Activated CD8-positive, alpha-beta memory T cell treated with anti-CD3 and anti-CD28 coated beads, Interleukin-2, amount 50 U/mL, for 48 hours (primary cell): ENCODE results near the gene NIN.
A peak's percentile ranks its signal among the peaks of the same experiment; 100 is the strongest.

Experiments
- DNase-seq: peaks from one replicate; pipeline ENCODE4 v3.0.0-alpha.2; 2020

The NIN gene

DNA sequence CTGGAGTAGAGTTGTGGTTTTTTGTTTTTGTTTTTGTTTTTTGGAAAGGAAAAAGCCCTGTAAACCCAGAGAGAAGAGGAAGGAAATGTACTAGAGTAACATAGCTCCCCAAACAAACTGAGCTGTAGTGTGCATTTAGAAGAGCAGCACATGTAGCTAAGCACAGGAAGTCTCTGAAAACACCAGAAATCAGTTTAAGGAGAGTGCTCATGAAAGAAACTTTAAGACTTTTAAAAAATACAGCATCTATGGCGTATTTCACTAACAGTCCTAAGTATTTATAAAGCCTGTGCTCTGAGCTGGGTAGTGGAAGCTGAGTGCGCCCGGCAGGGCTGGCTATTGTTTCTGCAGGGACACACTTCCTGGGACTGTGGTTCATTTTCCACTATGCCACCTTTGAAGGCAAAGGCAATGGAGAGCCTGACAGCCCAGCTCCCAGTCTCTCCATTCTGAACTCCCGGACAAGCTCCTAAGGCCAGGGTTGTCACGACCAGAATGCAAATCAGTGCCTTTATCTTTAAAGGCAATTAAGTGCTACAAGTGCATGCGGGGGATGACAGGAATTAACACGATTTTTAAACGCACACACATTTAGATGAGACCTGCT, 45.4 kb downstream of the NIN start:
- no peak for DNase-seq

DNA sequence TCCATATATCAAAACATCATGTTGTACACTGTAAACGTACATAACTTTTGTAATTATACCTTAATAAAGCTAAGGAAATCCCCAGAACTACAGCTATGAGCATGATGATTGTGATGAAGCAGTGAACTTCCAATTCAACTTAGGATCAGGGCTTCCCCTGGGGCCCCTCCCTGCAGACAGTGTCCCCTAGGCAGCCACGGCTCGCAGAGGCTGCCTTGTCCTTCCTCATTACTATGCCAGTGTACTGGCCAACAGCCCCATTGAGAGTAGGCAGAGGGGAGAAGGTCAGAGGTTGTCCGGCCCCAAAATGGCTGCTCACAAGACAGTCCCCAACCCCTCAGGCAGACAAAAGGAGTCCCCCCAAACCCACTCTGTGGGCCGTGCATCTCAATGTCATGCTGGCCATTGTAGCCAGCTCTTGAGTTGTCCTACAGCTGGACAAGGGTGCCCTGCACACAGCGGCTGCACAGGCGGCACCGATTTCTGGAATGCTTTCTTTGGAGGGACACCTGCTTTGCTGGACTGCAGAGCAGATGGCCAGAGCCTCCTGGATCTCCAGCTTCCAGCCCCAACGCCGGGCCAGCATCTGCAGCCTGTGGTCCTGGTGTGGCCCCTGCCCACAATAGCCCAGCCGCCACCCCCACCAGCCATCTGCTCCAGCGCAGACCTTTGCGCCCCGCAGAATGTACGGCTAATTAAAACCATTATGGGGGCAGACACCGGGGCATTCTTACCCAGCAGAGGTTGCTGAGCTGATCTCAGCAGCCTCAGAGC, 46.1 kb downstream of the NIN start:
- no peak for DNase-seq

DNA sequence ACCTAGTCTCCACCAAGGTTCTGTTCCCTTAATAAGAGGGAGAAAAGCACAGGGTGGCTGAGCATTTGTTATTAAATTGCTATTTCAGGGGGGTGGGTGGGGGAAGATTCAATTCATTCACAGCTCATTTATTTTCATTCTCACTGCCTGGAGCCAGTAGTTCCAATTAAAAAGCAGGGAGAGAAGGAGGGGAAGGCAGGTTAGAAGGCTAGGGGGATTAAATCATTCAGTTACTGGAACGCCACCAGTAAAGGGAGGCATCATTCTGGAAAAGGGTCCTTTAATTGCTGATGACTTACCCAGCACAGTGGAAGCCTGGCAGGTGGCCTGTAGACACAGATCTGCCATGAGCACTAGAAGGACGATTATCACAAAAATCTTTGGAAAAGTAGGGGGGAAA, 47.4 kb downstream of the NIN start:
- DNase-seq, result no peak

DNA sequence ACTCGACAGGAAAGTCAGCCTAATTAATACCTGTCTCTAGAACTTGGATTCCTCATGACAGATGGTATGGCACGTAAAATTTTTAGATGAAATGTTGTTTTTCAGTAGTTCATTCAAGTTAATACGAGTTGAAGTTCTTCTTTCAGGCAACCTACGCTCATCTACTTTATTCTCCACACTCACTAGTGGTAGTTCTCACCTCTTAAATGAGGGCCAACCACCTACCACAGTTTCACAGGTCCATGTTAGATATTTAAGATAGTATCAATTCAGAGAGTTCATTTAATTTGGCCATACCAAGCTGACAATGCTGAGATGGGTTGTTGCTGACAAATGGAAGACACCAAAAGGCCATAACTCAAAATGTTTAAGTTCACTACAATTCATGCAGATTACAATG, 50.6 kb downstream of the NIN start:
- DNase-seq, result no peak

DNA sequence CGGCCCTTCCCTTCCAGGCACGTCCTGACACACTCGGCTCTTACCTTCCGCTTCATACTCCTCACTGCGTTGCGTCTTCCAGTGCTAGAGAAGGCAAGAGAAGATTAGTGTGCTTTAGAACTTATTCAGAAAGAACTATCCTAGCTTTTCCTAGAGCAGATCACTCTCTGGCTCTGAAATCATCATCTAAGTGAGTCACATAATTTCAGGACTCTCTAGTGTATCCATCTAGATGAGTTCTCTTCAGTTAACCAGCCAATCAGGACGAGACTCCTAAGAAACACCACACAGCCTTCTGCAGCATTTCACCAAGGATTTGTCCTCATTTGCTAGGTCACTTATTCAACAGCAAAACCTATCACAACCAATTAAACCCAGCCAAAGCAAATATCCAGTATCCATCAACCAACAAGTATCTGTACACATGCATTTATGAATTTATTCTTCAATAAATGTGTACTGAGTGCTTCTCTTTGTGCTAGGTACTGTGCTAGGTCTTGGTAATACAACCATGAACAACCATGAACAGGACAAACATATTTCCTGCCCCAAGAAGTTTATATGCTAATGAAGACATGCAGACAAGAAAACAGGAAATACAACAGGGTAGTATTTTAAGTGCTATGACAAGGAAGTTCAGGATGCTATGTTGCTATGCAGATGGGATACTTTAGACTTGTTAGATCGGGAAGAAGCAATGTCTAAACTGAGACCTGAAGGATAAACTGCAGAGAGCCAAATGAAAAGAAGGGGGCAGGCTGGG, 52.1 kb downstream of the NIN start:
- DNase-seq, result no peak

DNA sequence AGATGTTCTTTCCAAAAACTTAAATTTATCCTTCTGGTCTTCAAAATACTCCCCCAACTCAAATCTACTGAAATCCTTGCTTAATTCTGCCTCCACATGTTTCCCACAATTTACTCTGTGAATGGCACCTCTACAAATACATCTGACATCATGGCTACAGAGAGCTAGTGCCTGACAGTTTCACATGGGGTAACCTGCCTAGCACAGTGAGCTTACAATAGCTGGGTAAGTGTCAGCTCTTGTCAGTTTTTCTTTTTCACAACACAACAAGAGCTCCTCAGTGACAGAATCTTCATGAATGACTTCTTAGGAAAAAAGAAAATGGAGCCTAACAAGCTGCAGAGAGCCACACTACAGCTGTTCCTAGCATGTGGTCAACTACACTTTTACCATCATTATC, 54.4 kb downstream of the NIN start:
- DNase-seq, result no peak

DNA sequence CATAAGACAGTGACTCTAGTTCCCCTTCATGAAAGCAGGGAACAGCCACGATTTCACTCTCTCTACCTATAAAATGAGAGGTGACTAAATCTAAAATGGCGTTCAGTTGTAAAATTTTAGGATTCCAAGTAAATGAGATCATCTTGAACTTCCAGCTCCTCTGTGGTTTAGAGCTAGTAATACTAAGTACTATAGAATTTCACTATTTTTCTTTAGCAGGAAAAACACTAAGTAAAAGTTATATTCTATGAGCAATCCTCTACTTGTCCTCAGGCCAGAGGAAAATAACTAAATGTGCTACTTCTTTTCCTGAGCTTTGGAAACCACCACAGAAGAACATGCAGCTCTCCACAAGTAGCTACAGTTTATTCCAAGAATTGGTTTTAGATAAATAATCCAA, 55.6 kb downstream of the NIN start:
- DNase-seq, result no peak

DNA sequence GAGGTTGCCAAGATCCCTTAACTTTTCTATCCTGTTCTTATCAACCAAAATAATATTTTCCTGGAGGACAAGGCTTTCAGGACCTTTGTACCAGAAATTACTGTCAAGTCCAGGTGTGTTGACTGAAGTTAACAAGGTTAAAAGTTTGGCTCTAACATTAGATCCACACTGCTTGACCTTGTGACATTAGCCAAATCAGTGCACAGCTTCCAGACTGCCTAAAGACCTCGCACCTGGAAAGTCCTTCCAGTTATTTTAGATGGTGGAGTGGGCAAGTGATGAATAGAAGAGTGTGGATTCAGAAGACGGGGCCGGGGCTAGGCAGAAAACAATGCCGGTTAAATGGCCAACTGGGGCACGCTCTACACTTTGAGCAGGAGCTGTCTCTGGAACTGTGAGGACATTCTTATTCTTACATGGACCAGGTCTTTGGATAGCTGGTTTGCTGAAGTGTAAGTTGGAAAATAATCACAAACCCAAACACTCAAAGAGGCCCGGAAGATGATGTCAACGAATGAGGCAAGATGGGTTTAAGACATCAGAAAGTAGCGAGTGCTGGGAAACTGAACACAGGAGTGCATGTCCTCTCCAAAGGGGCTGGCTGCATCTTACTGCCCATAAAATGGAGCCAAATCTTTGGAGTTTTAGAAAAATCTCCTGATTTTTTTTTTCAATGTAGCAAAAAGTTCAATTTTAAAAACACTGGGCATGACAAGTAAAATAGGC, 56.3 kb downstream of the NIN start:
- no peak for DNase-seq

DNA sequence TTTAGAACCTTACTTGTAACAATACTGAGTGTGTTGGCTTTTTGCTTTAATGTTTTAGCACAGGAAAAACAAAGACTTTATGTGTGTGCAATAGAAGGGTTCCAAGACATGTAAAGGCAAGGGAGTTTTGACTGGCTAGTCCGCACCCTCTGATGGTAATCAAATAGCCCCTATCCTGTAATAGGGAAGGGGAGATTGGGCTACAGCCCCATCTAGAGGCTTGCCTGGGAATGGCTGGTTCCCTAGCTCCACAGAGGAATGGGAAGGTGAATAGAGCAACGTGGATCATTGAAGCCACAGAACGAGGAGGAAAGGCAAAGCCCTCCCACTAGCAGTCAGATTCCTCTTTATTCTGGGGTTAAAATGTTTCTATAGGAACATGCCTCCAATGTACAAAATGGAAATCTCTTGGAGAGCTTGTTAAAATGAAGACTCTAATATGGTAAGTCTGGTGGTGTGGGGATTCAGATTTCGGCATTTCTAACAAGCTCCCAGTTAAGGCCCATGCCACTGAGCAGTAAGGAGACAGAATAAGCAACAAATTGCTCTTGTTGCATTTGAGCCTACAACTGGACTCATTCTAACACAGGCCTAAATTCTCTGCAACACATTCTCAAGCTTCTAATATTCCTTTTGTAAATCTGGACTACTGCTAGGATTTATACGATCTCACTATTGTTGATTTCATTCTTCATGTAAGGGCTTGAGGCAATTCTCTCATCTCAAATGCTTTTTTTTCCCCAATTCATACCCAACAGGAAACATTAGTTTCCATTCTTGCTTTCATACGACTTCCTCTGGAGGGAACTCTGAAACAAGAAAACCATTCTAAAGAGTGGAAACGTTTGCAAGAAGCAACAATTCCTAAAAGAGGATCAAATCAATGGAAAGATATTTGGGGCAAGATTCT, 57.1 kb downstream of the NIN start:
- DNase-seq, result peak; percentile 66

DNA sequence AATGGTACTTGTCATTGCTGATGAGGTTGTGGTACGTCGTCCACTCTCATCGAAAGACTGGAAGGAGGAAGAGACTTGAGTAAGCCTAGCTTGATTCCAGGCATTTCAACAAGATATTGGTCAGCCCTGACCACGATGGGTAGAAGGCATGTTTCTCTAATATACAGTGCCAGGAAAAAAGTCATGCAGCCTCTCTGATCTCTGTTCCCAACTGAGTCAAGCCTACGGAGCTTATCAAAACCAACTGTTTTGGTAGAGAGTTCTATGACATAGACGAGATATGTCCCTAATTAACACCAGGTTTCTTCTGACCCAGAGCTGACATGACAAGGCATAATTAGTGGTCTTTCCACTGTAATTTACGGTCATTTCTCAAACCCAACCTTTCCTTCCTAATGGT, 58.5 kb downstream of the NIN start:
- no peak for DNase-seq

DNA sequence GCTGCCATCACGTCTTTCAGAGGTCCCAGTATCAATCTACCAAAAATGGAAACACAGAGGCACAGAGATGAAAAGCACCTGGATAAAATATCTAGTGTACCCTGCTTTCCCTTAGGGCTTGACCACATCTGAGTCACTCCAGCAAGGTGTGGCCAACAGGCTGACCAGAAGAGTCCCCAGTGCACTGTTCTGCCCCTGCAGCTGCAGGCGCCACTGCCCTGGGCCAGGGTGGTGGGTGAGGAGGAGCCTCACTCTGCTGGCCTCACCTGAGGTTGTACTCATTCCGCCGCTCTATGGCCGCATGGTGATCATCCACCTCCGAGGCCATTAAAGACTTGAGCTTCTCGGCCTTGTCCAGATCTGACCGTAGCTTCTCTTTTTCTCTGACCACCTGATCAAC, 60.4 kb downstream of the NIN start:
- DNase-seq, result no peak

DNA sequence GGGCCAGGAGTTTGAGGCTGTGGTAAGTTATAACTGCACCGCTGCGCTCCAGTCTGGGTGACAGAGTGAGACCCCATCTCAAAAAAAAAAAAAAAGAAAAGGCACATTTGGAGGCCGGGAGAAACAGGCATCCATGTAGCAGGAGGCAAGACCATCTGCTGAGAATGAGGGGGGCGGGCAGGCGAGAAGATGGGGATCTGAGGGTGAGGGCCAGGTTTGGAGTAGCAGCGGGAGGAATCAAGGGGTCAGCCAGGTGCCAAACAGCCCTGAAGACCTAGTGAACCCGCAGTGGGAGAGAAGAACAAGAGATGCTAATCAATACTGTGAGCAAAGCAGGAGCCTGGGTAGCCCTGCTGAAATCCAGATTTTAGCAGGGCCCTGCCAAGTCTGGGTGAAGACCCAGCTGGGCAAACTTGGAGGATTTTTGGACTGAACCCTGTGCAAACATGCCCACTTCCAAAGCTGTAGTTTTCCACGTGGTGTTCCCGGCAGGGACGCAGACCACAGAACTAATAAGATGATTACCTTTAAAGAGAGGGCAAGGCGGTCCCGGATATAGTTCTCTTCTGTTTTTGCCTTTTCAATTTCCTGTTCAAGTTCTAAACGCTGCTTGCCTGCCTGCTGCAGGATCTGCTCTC, 61.0 kb downstream of the NIN start:
- DNase-seq, result no peak

DNA sequence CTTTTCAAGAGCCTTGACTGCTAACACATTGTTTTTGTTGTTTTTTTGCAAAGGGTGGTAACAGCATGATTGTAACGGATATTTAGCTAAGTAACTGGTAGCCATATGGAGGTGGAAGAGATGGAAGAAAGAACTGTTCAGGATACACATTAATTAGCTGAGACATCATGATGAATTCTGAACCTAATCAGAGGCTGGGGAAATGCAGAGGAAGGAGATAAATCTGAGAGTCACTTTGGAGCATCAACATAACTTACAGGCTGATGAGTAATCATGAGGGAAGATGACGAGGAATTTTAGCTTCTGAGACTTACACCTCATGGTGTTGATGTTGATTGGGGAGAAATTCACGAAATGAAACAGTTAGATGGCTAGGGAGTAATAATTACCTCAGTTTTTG, 62.3 kb downstream of the NIN start:
- no peak for DNase-seq

DNA sequence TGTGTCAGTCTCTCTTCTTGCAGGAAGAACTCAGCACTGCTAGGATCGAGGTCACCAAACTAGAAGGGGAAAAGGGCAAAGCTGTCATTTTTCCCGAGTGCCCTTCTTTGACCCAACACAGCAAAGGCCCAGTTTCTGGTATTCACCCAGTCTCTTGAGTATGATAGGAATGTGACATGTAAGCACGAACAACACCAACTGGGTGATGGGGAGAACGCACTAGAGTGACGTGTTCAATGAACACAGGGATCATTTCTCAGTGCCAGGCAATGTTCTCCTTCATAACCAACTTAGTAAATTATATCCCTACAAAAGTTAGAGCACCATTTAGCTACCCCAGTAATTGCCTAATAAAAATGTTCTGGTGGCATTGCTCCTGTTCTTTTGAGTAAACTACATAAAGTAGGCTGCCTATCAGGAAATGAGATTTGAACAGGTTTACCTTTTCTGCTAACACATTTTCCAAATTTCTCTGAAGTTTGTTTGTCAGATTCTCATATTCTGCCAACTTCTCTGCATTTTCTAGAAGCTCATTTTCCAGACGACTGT, 64.5 kb downstream of the NIN start:
- DNase-seq, result no peak

DNA sequence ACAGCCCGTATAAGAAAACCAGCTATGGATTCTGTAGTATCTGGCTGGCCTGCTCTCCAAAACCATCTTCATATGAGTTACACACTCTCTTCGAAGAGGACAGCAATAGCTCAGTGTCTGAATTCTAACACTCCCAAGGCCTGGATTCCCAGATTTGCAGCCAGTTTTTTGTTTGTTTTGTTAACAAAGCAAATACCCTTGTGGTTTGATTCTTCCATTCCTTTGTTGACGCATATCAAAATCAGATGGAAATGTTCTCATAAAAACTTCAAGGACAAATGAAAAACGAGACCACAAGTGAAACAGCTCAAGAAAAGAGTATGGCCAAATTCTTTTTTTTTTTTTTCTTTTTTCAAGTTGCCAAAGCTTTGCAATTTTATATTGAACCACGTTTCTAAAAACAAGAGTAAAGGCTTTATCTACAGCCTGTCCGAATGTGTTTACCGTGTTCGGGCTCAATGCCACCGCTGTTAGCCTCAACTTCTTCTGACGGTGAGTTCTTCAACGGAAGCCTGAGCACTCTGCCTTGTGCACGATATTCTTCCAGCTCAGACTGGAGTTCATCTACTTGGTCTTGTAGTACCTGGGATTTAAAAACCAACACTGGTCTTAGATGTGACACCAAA, 67.5 kb downstream of the NIN start:
- no peak for DNase-seq

DNA sequence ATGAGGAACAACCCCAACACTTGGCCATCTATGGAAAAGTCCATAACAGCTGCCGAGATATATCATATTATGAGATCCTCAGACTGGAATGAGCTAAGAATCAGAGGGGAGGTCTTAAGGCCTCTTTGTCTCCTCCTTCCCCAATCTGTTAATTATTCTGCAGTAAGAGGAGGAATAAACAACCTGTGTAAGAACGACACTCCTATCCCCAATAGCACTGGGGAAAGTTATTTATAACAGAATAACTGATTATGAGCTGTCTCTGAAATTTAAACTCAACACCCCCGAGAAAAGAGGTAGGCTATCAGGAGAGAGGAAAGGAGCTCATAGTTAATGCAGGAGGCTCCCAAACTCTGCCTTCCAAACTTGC, 68.0 kb downstream of the NIN start:
- no peak for DNase-seq

DNA sequence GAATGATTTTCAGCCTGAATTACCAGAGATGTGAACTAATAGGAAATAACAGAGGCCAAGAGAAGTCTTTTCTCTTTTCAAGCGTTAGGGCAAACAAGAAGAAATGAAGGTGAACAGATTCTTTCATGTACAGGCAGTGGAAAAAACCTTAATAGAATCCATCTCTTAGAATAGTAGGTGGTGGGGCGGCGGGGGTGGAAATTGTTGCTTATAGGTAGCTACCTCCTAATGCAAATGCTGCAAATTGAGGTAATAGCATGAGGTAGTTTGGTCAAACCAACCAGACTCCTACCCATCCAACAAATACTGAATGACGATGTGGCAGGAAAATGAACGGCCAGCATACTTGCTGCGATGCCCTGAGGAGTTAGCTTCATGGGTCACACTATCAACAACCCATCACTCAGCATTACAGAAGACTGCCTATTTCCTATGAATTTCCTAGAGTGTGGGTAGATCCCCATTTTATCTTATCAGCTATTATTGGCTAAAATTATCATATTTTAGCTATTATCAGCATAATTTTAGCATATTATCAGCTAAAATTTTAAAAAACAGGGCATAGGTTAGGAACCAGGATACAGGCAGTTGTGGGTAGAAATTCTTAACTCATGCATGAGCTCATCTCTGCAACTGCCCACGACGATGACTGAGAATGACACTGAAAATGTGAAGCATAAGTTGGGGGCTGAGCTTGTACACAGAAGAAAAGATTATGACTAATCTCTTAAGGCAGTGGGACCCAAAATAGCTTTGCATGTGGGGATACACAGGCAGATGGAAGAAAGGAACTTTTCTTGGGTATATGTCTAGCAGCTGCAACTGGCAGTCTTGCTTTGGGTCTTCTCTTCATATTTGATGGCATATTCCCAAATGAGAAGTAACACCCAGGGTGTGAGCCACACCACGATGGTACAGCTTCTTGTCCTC, 68.7 kb downstream of the NIN start:
- DNase-seq, result no peak

DNA sequence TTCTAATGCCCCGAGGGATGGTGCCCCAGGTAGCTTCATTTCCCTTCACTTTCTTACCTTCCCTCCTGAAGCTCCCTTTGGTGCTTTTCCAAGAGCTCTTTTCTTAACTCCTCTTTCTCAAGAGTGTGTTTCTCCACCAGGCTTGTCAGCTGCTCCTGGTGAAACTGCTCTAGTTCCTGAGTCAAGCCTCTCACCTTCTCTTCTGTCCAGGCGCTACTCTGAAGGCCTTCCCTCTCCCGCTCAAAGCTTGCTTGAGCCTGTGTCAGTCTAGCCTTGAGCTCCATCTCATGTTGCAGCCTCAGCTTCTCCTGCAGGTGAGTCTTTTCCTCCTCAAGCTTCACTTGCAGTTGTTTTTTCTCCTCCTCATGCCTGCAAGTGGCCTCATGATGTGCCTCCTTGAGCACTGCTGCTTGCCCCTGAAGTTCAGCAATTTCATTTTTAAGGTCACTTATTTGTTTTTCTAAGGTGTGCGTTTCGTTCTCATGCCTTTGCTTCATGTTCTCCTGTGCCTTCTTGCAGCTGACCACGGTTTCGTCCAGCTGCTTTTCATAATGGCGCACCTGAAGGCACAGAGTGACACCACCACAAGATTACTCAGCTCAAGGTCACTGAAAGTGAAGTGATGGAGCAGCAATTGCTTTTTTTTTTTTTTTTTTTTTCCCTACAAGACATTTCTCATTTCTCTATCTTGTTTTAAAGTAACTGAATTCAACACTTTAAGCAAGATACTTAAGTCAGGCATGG, 71.0 kb downstream of the NIN start:
- no peak for DNase-seq

DNA sequence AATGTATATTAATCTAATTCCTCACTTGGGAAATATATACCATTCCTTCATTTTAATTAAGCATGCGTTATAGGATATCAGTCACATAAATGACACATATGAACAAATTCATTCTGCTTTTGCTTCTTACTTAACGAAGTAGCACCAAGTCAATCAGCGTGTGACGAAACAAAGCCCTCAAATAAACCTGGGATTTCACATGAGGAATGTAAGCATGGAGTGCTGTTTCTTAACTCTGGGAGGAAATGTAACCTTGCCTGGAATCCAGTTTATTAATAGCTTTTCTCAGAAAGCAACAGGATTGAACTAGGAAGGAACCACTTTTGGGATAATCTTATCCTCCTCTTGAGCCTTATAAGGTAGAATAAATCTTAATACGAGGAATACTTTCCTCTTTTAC, 72.0 kb downstream of the NIN start:
- no peak for DNase-seq
